GM19328 (cell line): ENCODE data around the gene CCDC124.
"Not testable (repeated sequence)": the region's sequence is repeated elsewhere in the genome, so short reads cannot be mapped to it uniquely, and the experiment has no call there.

ENCODE experiments used
- ATAC-seq: cut with Tn5 transposase; IDR thresholded peaks from one replicate; pipeline ENCODE4 v1.9.1; 2021; ENCODE audit warnings: mild to moderate bottlenecking, moderate library complexity; ENCODE audit not compliant: unreplicated experiment

Gene CCDC124

GRCh38 chr19:17932485-17933338 lies at the start of gene CCDC124:
Gene CCDC124 (plus strand): TSS chr19:17933015. CDS start chr19:17936421, 3,406 bp downstream.
- peak; percentile 82 for ATAC-seq

GRCh38 chr19:17883627-17884410 lies 49.0 kb upstream of the CCDC124 start:
- ATAC-seq: no peak

- no peak for ATAC-seq
Observed at GRCh38 chr19:17886515-17886914, 46.3 kb upstream of the CCDC124 start.

GRCh38 chr19:17887221-17887620 lies 45.6 kb upstream of the CCDC124 start:
- not testable (repeated sequence) for ATAC-seq

GRCh38 chr19:17888260-17888659 lies 44.6 kb upstream of the CCDC124 start:
- ATAC-seq: no peak

GRCh38 chr19:17889609-17890214 lies 43.1 kb upstream of the CCDC124 start:
- no peak for ATAC-seq

- ATAC-seq: no peak
Observed at GRCh38 chr19:17893766-17894165, 39.0 kb upstream of the CCDC124 start.

- ATAC-seq: no peak
Observed at GRCh38 chr19:17902701-17903100, 30.1 kb upstream of the CCDC124 start.

GRCh38 chr19:17908244-17908643 lies 24.6 kb upstream of the CCDC124 start:
- no peak for ATAC-seq

GRCh38 chr19:17909003-17909732 lies 23.6 kb upstream of the CCDC124 start:
- ATAC-seq: no peak

- ATAC-seq: no peak
Observed at GRCh38 chr19:17910791-17911360, 21.9 kb upstream of the CCDC124 start.

- ATAC-seq: no peak
Observed at GRCh38 chr19:17915940-17916593, 16.7 kb upstream of the CCDC124 start.

GRCh38 chr19:17918151-17918550 lies 14.7 kb upstream of the CCDC124 start:
- not testable (repeated sequence) for ATAC-seq

- ATAC-seq: not testable (repeated sequence)
Observed at GRCh38 chr19:17919122-17919521, 13.7 kb upstream of the CCDC124 start.

GRCh38 chr19:17920527-17920926 lies 12.3 kb upstream of the CCDC124 start:
- ATAC-seq: no peak

GRCh38 chr19:17922138-17922537 lies 10.7 kb upstream of the CCDC124 start:
- ATAC-seq: no peak

- ATAC-seq: no peak
Observed at GRCh38 chr19:17926044-17926443, 6.8 kb upstream of the CCDC124 start.

GRCh38 chr19:17929056-17929455 lies 3.8 kb upstream of the CCDC124 start:
- no peak for ATAC-seq

- ATAC-seq: no peak
Observed at GRCh38 chr19:17931532-17932191, 1.2 kb upstream of the CCDC124 start.
